ENCODE results near the gene USF3.

GRCh38 chr3:113741086-113741485, 44.6 kb upstream of the USF3 start:
- TF ChIP-seq CTCF (conservative IDR thresholded peaks at IDR 0.05) (no peak), ZFX (IDR thresholded peaks at IDR 0.05) (no peak)

Measured in C4-2B (cell line).